Activated T-cell treated with anti-CD3 and anti-CD28 coated beads, Interleukin-2, amount 50 U/mL, for 72 hours (primary cell): ENCODE results near the gene KPNB1. TPM values are rescaled to one million over a fixed set of nuclear protein-coding genes. Genes with fewer than 3 reads are reported as not detected.

Experiments used
- ATAC-seq, 2 donors: fragments of 150-1000 bp; cut with Tn5 transposase; replicated peaks in 1 of 2; 2 replicates each; pipeline ENCODE4 v1.10.0; 2021; ENCODE audit warnings: moderate library complexity in 2 of 2, mild to moderate bottlenecking in 1 of 2
- DNase-seq, 2 donors: peaks; one replicate each; pipeline ENCODE4 v3.0.0; 2021 to 2022; ENCODE audit warnings: mixed read lengths in 1 of 2
- H3K27ac Mint-ChIP-seq: one replicate; pipeline ENCODE4 v1.8.0; 2022; ENCODE audit warnings: mild to moderate bottlenecking, moderate library complexity, mixed read lengths
- H3K27me3 Mint-ChIP-seq: one replicate; pipeline ENCODE4 v1.8.0; 2022; ENCODE audit warnings: low read depth, mixed read lengths
- H3K36me3 Mint-ChIP-seq, 2 donors: one replicate each; pipeline ENCODE4 v1.8.0; 2022; ENCODE audit warnings: mixed read lengths in 2 of 2, mild to moderate bottlenecking in 1 of 2; ENCODE audit not compliant: insufficient read depth in 2 of 2
- H3K4me1 Mint-ChIP-seq: one replicate; pipeline ENCODE4 v1.8.0; 2022; ENCODE audit warnings: low read depth, mixed read lengths
- H3K4me3 Mint-ChIP-seq, 2 donors: one replicate each; pipeline ENCODE4 v1.8.0; 2022; ENCODE audit warnings: mild to moderate bottlenecking in 2 of 2, mixed read lengths in 2 of 2, moderate library complexity in 2 of 2
- H3K9me3 Mint-ChIP-seq, 2 donors: one replicate each; pipeline ENCODE4 v1.8.0; 2022; ENCODE audit warnings: mixed read lengths in 2 of 2
- total RNA-seq, 2 donors: library from RNA; stranded (reverse); gene quantifications; one replicate each; pipeline ENCODE4 v1.2.3, GENCODE V29; 2022

KPNB1 gene
- 100 to 1,000 TPM; 581 to 729 TPM for total RNA-seq

- DNase-seq (peak; percentile 98 to 99), ATAC-seq (peak; percentile 84 to 85)
- peak within 1 kb of the TSS; percentile 99 for H3K27ac Mint-ChIP-seq
- peaks cover 15 to 32% of the 10 kb centered on the region in 2 donors for H3K36me3 Mint-ChIP-seq
- peaks cover 56% of the 10 kb centered on the region for H3K4me1 Mint-ChIP-seq
- no peaks in the 10 kb centered on the region for H3K9me3 Mint-ChIP-seq
- peak within 1 kb of the TSS; percentile 87 to 100 for H3K4me3 Mint-ChIP-seq
- H3K27me3 Mint-ChIP-seq = no peaks in the 10 kb centered on the region
Observed at GRCh38 chr17:47649153-47649971, at the start of gene KPNB1. KPNB1 (plus strand) TSS chr17:47649919; CDS start chr17:47650245, 326 bp downstream.

DNA sequence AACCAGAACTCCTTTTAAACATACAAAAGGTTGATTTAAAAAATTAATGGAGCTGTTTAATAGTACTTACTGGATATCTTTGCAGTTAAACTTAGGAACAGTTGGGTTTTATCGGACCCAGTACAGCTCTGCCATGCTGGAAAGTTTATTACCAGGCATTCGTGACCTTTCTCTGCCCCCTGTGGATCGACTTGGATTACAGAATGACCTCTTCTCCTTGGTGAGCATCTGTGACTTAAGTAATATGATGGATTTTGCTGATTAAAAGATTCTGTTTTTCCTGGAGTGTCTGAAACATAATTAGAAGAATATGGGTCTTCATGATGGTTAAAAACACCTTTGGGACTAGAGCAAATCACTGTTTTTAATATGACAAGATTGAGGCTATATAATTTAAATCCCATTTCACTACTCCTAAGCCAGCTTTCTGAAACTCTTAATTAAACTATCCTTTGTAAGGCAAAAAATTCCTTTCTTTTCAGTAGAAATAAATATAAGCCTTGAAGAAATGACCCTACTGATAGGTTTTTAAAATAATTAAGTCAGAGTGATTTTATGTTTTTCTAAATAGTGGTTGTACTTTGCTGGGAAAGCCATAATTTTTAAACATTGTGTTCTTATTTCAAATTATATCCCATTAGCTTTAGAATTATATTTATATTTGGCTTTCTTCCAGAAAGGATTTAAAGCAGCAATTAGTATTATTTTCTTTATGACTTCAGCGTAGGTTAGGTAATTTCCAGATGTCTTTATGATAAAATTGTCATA lies 45.7 kb upstream of the KPNB1 start:
- Mint-ChIP-seq H3K4me1 (peaks cover 6% of the 10 kb centered on the region), H3K9me3 (no peaks in the 10 kb centered on the region), H3K36me3 (peaks cover 7 to 32% of the 10 kb centered on the region in 2 donors), H3K27me3 (no peaks in the 10 kb centered on the region), H3K27ac (peak overlapping the region; percentile 78), H3K4me3 (no peak overlapping the region)
- DNase-seq (no peak), ATAC-seq (no peak)

GRCh38 chr17:47604598-47604927 lies 45.2 kb upstream of the KPNB1 start:
- H3K27ac Mint-ChIP-seq = peak overlapping the region; percentile 78
- H3K4me3 Mint-ChIP-seq = no peak overlapping the region
- ATAC-seq (no peak), DNase-seq (no peak)
- H3K4me1 Mint-ChIP-seq = peaks cover 6% of the 10 kb centered on the region
- no peaks in the 10 kb centered on the region for H3K27me3 Mint-ChIP-seq
- peaks cover 4 to 30% of the 10 kb centered on the region in 2 donors for H3K36me3 Mint-ChIP-seq
- no peaks in the 10 kb centered on the region for H3K9me3 Mint-ChIP-seq

DNA sequence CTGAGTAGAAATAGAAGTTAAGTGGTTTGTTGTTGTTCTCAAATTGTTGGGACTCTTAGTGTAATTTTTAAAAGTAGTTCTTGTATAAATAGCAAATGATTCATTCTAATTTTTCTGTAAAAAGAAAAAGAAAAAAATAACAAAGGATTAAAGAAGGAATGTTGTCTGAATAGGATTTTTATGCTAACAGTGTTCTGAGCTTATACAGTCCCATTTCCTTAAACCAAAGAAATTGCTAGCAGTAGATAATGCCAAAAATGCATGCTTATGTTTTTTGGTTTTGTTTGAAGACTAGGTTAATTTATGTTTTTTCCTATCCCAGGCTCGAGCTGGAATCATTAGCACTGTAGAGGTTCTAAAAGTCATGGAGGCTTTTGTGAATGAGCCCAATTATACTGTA lies 44.7 kb upstream of the KPNB1 start:
- no peaks in the 10 kb centered on the region for H3K27me3 Mint-ChIP-seq

DNA sequence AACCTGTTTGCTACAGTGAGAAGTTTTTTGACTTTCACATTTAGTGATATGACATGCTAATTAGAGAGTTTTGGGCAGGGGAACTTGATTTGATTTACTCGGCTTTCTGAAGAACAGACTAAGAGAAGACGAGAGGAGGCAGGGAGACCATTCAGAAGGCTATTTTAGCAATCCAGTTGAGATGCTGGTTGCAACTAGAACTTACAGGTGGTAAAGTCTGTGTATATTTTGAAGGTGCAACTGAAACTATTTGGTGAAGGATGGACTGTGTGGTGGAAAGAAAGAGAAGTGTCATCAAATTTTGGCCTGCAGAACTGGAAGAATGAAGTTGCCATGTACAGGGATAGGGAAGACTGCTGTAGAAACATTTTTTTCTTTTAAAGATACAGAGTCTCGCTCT lies 42.2 kb upstream of the KPNB1 start:
- Mint-ChIP-seq H3K27me3 (no peaks in the 10 kb centered on the region), H3K4me1 (peaks cover 11% of the 10 kb centered on the region), H3K36me3 (peaks cover 4 to 23% of the 10 kb centered on the region in 2 donors), H3K27ac (peak overlapping the region; percentile 3), H3K9me3 (no peaks in the 10 kb centered on the region), H3K4me3 (no peak overlapping the region)
- no peak for ATAC-seq
- DNase-seq = no peak

More for the DNA sequence above, 44.7 kb upstream of the KPNB1 start:
- H3K27ac Mint-ChIP-seq = peak overlapping the region; percentile 78
- H3K9me3 Mint-ChIP-seq = no peaks in the 10 kb centered on the region
- no peak overlapping the region for H3K4me3 Mint-ChIP-seq
- peaks cover 6% of the 10 kb centered on the region for H3K4me1 Mint-ChIP-seq
- H3K36me3 Mint-ChIP-seq = peaks cover 4 to 29% of the 10 kb centered on the region in 2 donors
- DNase-seq (no peak), ATAC-seq (no peak)

DNA sequence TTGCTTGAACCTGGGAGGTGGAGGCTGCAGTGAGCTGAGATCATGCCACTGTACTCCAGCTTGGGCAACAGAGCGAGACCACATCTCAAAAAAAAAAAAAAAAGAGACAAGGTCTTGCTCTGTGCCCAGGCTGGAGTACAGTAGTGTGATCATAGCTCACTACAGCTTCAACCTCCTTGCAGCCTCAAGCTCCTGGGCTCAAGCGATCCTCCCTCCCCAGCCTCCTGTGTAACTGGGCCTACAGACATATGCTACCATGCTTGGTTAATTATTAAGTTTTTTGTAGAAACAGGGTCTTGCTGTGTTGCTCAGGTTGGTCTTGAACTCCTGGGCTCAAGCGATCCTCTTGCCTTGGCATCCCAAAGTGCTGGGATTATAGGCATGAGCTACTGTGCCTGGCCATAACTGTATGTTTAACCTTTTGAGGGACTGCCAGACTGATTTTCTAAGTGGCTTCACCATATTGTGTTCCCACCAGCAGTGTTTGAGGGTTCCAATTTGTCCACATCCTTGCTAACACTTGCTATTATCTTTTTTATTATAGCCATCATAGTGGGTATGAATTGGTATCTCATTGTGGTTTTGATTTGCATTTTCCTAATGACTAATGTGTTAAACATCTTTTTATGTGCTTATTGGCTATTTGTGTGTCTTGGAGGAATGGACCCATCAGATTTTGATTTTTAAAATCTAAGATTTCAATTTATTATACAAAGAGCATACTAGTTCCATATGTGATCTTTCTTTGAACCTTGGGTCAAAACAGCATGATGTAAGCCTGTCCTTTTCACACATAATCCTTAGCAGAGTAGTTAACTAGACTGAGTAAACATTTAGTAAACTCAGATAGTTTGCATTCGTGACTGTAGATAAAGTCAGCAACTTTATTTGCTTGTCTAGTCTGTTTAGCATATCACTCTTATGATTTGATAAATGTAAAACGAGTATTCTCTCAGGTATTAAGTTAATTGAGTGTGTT lies 38.1 kb upstream of the KPNB1 start:
- Mint-ChIP-seq H3K27ac (no peak overlapping the region), H3K9me3 (no peaks in the 10 kb centered on the region)
- ATAC-seq = no peak

GRCh38 chr17:47615766-47616424 lies 33.8 kb upstream of the KPNB1 start:
- no peak for ATAC-seq
- Mint-ChIP-seq H3K27ac (peak overlapping the region; percentile 58), H3K36me3 (peaks cover 6 to 36% of the 10 kb centered on the region in 2 donors), H3K4me3 (no peak overlapping the region), H3K9me3 (no peaks in the 10 kb centered on the region), H3K4me1 (peaks cover 23% of the 10 kb centered on the region), H3K27me3 (no peaks in the 10 kb centered on the region)
- DNase-seq = no peak

More for the DNA sequence above, 38.1 kb upstream of the KPNB1 start:
- Mint-ChIP-seq H3K4me3 (no peak overlapping the region), H3K27me3 (no peaks in the 10 kb centered on the region), H3K4me1 (peaks cover 11% of the 10 kb centered on the region), H3K36me3 (peaks cover 4 to 18% of the 10 kb centered on the region in 2 donors)
- no peak for DNase-seq

- no peak for ATAC-seq
- peak overlapping the region; percentile 58 for H3K27ac Mint-ChIP-seq
- H3K36me3 Mint-ChIP-seq = peaks cover 6 to 42% of the 10 kb centered on the region in 2 donors
- peaks cover 30% of the 10 kb centered on the region for H3K4me1 Mint-ChIP-seq
- no peaks in the 10 kb centered on the region for H3K27me3 Mint-ChIP-seq
- H3K9me3 Mint-ChIP-seq = no peaks in the 10 kb centered on the region
- DNase-seq = no peak
- H3K4me3 Mint-ChIP-seq = no peak overlapping the region
Observed at GRCh38 chr17:47618410-47618809, 31.3 kb upstream of the KPNB1 start.

GRCh38 chr17:47620503-47621245 lies 29.0 kb upstream of the KPNB1 start:
- Mint-ChIP-seq H3K4me1 (peaks cover 30% of the 10 kb centered on the region), H3K27me3 (no peaks in the 10 kb centered on the region), H3K9me3 (no peaks in the 10 kb centered on the region), H3K36me3 (peaks cover 7 to 39% of the 10 kb centered on the region in 2 donors), H3K27ac (peak overlapping the region; percentile 74), H3K4me3 (peak overlapping the region; percentile 27 to 41)
- ATAC-seq (peak; percentile 92 to 94), DNase-seq (no peak)

DNA sequence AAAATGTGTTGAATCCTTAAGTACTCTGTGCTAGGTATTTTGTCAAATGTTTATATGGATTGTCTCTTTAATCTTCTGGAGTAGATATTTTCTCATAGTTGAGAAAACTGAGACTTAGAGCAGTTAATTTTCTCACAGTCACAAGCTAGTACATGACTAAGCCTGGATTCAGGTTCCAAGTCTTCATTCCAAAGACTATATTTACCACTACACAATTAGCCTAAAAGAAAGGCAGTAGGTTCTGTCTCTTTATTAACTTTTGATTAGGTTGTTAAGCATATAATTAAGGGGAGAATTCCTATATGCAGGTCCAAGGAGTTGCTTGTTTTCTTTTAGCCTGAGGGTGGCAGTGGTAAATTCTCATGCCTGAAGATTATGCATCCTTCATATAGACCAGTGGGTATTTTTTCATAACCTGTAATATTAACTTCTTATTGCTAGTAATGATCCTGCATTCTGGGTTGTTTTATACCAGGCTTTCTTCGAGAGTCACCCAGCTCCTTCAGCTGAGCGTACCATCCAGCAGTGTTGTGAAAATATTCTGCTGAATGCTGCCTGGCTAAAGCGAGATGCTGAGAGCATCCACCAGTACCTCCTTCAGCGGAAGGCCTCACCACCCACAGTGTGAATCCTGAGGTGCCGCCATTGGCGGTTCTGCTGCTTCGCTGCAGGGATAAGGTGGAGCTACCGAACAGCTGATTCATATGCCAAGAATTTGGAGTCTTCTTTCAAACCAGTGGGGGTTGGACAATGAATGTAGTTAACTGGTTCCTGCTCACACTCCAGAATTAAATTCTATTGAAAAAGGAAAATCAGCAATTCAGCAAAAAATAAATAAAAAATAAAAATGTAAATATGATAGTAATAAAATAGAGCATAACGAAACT lies 28.2 kb upstream of the KPNB1 start:
- H3K36me3 Mint-ChIP-seq = peaks cover 5 to 34% of the 10 kb centered on the region in 2 donors

DNA sequence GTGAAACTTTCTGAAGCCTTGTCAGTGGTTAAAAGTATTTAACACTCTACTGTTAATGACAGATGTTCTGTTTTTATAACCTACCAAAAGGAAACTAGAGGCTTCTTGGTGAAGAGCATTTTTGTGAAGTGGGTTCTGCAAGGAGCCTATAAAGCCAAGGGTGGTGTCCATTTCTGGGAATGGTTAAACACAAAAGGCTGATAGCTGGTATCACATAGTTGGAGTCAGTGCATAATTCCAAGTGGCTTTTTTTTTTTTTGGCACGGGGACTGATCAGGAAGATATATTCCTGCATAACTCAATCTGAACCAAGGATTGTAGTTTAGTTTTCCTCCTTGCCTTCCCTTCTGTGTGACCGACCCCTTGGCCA lies 27.6 kb upstream of the KPNB1 start:
- DNase-seq (no peak), ATAC-seq (no peak)
- no peaks in the 10 kb centered on the region for H3K27me3 Mint-ChIP-seq
- no peak overlapping the region for H3K27ac Mint-ChIP-seq
- H3K4me1 Mint-ChIP-seq = peaks cover 30% of the 10 kb centered on the region
- no peak overlapping the region for H3K4me3 Mint-ChIP-seq
- peaks cover 5 to 34% of the 10 kb centered on the region in 2 donors for H3K36me3 Mint-ChIP-seq
- H3K9me3 Mint-ChIP-seq = no peaks in the 10 kb centered on the region

More for the DNA sequence above, 28.2 kb upstream of the KPNB1 start:
- Mint-ChIP-seq H3K4me1 (peaks cover 30% of the 10 kb centered on the region), H3K27ac (peak overlapping the region; percentile 74), H3K9me3 (no peaks in the 10 kb centered on the region), H3K4me3 (peak overlapping the region in 1 of 2 donors; percentile 11), H3K27me3 (no peaks in the 10 kb centered on the region)
- DNase-seq (no peak), ATAC-seq (no peak)
